ENCODE results near the gene JRKL. TPM values are rescaled to one million over a fixed set of nuclear protein-coding genes. Genes with fewer than 3 reads are reported as not detected.

JRKL gene
- total RNA-seq, 4 donors from 2014 or later = 4.5 to 7.9 (median 6.9) TPM

DNA sequence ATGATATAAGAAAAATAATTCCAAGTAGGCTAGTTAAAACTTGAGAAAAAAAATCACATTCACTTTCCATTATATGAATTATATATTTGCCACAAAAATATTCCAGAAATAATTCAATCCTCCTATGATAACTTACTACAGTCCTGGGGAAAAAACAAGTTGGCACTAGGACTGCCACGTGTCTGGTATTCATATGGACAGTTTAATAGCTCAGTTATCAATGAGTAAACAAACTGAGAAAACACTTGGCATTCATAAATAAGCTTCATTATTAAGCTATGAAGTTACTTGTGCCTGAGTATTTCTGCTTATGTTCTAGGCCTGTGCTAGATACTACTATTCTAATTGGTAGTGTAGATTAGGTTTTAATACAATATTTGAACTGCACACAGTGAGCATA lies 24.3 kb upstream of the JRKL start:
- no peaks in the 10 kb centered on the region for H3K9me3 ChIP-seq
- intact Hi-C loops (cut with DNase I) = no loop called here
- WGBS = 88% methylated on average over 1 of the region's 1 CpG
- peaks cover 9 to 72% (median 50%) of the 10 kb centered on the region in 4 donors for H3K36me3 ChIP-seq
- no peaks in the 10 kb centered on the region for H3K4me1 ChIP-seq
- no peak for TF ChIP-seq POLR2A (IDR thresholded peaks at IDR 0.05; ENCODE audit: low read depth)
- TF ChIP-seq, protein P1, sequence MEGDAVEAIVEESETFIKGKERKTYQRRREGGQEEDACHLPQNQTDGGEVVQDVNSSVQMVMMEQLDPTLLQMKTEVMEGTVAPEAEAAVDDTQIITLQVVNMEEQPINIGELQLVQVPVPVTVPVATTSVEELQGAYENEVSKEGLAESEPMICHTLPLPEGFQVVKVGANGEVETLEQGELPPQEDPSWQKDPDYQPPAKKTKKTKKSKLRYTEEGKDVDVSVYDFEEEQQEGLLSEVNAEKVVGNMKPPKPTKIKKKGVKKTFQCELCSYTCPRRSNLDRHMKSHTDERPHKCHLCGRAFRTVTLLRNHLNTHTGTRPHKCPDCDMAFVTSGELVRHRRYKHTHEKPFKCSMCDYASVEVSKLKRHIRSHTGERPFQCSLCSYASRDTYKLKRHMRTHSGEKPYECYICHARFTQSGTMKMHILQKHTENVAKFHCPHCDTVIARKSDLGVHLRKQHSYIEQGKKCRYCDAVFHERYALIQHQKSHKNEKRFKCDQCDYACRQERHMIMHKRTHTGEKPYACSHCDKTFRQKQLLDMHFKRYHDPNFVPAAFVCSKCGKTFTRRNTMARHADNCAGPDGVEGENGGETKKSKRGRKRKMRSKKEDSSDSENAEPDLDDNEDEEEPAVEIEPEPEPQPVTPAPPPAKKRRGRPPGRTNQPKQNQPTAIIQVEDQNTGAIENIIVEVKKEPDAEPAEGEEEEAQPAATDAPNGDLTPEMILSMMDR (IDR thresholded peaks at IDR 0.05) = no peak
- no peak for TF ChIP-seq POLR2AphosphoS5 (IDR thresholded peaks at IDR 0.05)
- no peak for TF ChIP-seq EP300 (IDR thresholded peaks at IDR 0.05)
- H3K27ac ChIP-seq (replicated peaks in 1 of 4) = no peak overlapping the region
- DNase-seq (ENCODE audit: extremely low spot score) = no peak
- H3K4me3 ChIP-seq = no peak overlapping the region
- H3K27me3 ChIP-seq = no peaks in the 10 kb centered on the region

DNA sequence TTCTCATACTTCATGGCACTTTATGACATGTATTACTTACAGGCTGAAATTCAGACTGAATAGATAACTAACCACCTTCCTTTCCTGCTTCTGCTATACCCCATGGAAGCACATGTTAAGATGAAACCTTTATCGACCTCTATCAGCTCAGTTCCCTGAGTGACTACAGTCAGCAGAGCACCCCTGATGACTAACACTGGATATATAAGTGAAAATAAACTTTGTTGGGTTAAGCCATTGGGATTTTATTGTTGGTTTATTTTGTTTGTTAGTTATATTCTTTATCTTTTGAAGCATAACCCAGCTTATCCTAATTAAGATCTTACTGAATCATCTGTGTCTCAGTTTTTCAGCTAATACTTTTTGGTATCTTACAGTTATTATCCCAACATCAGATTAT lies 23.8 kb upstream of the JRKL start:
- Histone ChIP-seq H3K36me3 (peaks cover 14 to 76% (median 52%) of the 10 kb centered on the region in 4 donors), H3K4me3 (no peak overlapping the region)

DNA sequence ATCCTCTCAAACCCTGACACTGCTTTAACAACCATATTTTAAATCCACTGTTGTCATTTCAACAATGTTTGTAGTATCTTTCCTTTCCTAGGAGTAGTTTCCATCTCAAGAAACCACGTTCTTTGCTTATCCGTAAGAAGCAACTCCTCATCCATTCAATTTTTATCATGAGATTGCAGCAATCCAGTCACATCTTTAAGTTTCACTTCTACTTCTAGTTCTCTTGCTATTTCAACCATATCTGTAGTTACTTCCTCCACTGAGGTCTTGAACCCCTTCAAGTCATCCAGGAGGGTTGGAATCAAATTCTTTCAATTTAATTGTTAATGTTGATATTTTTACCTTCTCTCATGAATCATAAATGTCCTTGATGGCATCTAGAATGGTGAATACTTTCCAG lies 22.5 kb upstream of the JRKL start:
- H3K4me3 ChIP-seq = no peak overlapping the region
- whole genome bisulfite sequencing = 85% methylated on average over 2 of the region's 2 CpGs
- TF ChIP-seq, protein P1 (IDR thresholded peaks at IDR 0.05) = no peak
- TF ChIP-seq POLR2AphosphoS5 (IDR thresholded peaks at IDR 0.05) = no peak
- no peak for TF ChIP-seq POLR2A (IDR thresholded peaks at IDR 0.05; ENCODE audit: low read depth)
- no peak for TF ChIP-seq EP300 (IDR thresholded peaks at IDR 0.05)
- no peak for DNase-seq (ENCODE audit: extremely low spot score)
- no peaks in the 10 kb centered on the region for H3K27me3 ChIP-seq
- no peaks in the 10 kb centered on the region for H3K4me1 ChIP-seq
- intact Hi-C loops (cut with DNase I) = no loop called here
- H3K9me3 ChIP-seq = no peaks in the 10 kb centered on the region
- H3K36me3 ChIP-seq = peaks cover 14 to 75% (median 61%) of the 10 kb centered on the region in 4 donors
- no peak overlapping the region for H3K27ac ChIP-seq (replicated peaks in 1 of 4)

More for the DNA sequence above, 23.8 kb upstream of the JRKL start:
- Histone ChIP-seq H3K9me3 (no peaks in the 10 kb centered on the region), H3K27me3 (no peaks in the 10 kb centered on the region), H3K27ac (replicated peaks in 1 of 4) (no peak overlapping the region), H3K4me1 (no peaks in the 10 kb centered on the region)
- DNase-seq (ENCODE audit: extremely low spot score) = no peak
- intact Hi-C loops (cut with DNase I) = no loop called here
- 100% methylated on average over 1 of the region's 1 CpG for WGBS
- TF ChIP-seq EP300 (IDR thresholded peaks at IDR 0.05) = no peak
- TF ChIP-seq POLR2AphosphoS5 (IDR thresholded peaks at IDR 0.05) = no peak
- TF ChIP-seq, protein P1 (IDR thresholded peaks at IDR 0.05) = no peak
- no peak for TF ChIP-seq POLR2A (IDR thresholded peaks at IDR 0.05; ENCODE audit: low read depth)

DNA sequence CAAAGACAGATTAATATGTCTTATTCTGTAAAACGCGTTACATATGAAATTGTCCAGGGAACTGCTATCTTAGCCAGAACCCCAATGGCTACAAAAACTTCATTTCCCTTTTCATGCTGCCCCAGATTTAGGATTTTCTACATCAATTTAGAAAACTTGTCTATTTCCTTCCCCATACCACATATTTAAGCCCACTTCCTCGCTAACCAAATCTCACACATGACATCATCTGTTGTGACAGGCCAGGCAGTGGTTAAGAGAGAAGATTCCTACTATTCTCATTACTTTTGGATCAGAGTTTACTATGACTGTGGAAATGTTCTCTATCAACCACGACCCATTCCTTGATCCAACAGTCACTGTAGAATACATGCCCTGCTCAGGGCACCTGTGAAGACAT lies 16.0 kb upstream of the JRKL start:
- 95% methylated on average over 4 of the region's 4 CpGs for WGBS
- Histone ChIP-seq H3K36me3 (peaks cover 14 to 46% (median 35%) of the 10 kb centered on the region in 4 donors), H3K4me3 (no peak overlapping the region), H3K9me3 (no peaks in the 10 kb centered on the region), H3K27ac (replicated peaks in 1 of 4) (no peak overlapping the region), H3K4me1 (no peaks in the 10 kb centered on the region), H3K27me3 (no peaks in the 10 kb centered on the region)
- intact Hi-C loops (cut with DNase I) = no loop called here
- DNase-seq (ENCODE audit: extremely low spot score) = no peak
- TF ChIP-seq POLR2AphosphoS5 (IDR thresholded peaks at IDR 0.05) (no peak), EP300 (IDR thresholded peaks at IDR 0.05) (no peak), POLR2A (IDR thresholded peaks at IDR 0.05; ENCODE audit: low read depth) (no peak)
- TF ChIP-seq, protein P1 (IDR thresholded peaks at IDR 0.05) = no peak

DNA sequence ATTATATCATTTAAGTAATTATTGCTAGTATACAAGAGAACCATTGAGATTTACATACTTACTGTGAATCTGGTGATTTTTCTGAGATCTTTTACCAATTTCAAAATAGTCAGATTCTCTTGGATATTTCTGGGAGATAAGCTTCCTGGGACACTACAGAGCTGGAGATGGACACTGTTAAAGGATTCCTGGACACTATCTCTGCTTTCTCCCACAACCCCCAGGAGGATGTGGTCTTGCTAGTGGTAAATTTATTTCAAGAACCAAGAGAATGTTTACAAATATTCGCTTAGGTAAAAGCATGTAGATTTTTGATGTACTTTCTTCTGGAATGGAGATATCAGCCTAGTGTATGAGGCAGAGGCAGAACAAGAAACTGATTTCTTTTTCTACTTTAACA lies 13.0 kb upstream of the JRKL start:
- H3K4me1 ChIP-seq = no peaks in the 10 kb centered on the region
- DNase-seq (ENCODE audit: extremely low spot score) = no peak
- 97% methylated on average over 1 of the region's 1 CpG for WGBS
- no peaks in the 10 kb centered on the region for H3K9me3 ChIP-seq
- H3K4me3 ChIP-seq = no peak overlapping the region
- peaks cover 5 to 46% (median 23%) of the 10 kb centered on the region in 4 donors for H3K36me3 ChIP-seq
- H3K27me3 ChIP-seq = no peaks in the 10 kb centered on the region
- H3K27ac ChIP-seq (replicated peaks in 1 of 4) = no peak overlapping the region
- intact Hi-C loops (cut with DNase I) = no loop called here
- TF ChIP-seq POLR2A (IDR thresholded peaks at IDR 0.05; ENCODE audit: low read depth) (no peak), EP300 (IDR thresholded peaks at IDR 0.05) (no peak), POLR2AphosphoS5 (IDR thresholded peaks at IDR 0.05) (no peak)
- TF ChIP-seq, protein P1 (IDR thresholded peaks at IDR 0.05) = no peak
